Measurements from ENCODE around the gene CGGBP1.

DNA sequence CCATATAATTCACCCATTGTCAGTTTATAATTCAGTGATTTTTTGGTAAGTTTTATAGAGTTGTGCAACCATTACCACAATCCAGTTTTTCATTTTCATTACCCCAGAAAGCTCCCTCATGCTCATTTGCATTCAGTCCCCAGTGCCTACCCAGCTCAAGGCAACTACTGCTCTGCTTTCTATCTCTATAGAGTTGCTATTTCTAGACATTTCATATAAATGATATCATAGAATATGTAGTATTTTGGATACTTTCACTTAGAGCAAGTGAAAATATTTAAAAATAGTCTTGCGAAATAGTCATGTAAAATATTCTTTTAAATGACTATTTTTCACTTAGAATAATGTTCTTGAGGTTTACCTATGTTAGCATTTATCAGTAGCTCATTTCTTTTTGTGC lies 42.3 kb upstream of the CGGBP1 start:
- TF ChIP-seq, protein P1, sequence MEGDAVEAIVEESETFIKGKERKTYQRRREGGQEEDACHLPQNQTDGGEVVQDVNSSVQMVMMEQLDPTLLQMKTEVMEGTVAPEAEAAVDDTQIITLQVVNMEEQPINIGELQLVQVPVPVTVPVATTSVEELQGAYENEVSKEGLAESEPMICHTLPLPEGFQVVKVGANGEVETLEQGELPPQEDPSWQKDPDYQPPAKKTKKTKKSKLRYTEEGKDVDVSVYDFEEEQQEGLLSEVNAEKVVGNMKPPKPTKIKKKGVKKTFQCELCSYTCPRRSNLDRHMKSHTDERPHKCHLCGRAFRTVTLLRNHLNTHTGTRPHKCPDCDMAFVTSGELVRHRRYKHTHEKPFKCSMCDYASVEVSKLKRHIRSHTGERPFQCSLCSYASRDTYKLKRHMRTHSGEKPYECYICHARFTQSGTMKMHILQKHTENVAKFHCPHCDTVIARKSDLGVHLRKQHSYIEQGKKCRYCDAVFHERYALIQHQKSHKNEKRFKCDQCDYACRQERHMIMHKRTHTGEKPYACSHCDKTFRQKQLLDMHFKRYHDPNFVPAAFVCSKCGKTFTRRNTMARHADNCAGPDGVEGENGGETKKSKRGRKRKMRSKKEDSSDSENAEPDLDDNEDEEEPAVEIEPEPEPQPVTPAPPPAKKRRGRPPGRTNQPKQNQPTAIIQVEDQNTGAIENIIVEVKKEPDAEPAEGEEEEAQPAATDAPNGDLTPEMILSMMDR (IDR thresholded peaks at IDR 0.05; ENCODE audit: low read length) = no peak
- no peak for TF ChIP-seq EZH2 (optimal IDR thresholded peaks at IDR 0.05; ENCODE audit: low read depth, low read length)

Data from MM.1S (cell line).